GM21576 (cell line): ENCODE measurements around the gene PRKAR1B.

ENCODE experiments used
- ATAC-seq: cut with Tn5 transposase; IDR thresholded peaks from one replicate; pipeline ENCODE4 v1.9.1; 2021; ENCODE audit warnings: mild to moderate bottlenecking, moderate library complexity; ENCODE audit not compliant: unreplicated experiment

The PRKAR1B gene

DNA sequence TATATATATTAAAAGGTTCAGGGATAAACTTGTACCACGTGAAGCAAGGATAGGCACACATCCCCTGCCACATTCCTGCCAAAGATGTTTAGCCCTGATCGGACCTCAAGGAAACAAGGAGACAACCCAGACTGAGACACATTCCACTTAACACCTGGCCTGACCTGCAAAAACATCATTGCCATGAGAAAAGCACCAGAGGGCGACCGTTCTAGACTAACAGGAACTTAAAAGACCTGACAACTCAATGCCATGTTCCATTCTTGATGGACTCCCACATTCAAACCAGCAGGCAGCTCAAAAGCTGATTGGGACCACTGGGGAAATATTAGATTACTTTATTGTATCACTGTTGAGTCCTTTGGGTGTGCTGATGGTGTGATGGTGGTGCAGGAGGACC lies 199.4 kb downstream of the PRKAR1B start:
- ATAC-seq, result no peak

DNA sequence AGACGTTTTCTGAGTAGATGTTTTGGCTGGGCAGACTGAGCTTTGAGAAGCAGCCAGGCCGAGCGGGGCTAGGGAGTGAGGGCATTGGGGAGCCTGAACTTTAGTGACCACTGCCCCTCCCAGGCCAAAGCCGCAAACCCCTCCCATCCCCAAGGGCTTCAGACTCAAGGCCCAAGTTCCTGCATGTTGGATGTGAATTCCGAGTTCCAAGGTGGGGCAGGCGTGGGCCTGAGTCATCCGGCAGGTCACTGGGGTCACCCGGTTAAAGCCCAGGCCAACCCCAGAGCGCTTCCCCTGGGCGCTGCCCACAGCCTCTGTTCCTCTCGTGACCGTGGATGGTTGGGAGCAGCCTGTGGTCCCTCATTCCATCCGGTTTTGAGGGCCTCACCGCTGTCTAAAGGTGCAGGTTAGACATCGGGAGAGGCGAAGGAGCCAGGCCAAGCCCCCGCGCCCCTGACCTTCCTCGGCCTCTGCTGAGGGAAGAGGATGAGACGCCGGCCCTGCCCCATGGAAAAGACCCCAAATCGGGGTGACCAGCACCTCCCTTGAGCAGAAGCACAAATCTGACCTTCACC lies 200.5 kb downstream of the PRKAR1B start:
- ATAC-seq, result no peak

DNA sequence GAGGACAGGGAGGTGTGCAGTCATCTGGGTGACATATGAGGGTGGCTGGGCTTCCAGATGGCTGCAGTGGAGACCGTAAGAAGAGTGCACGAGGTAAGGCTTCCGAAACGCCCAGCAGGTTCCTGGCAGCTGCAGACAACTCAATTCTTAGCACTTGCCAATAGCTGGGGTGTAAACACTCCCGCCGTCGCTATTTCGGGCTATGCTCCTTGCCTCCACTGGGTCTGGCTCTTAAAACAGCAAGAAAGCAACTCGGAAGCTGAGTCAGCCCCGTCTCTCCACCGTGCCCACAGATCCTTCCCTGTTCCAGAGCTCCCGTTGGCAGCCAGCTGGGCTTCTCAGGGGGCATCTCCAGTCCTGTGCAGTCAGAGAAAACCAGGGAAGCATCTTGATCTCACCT lies 201.3 kb downstream of the PRKAR1B start:
- no peak for ATAC-seq

DNA sequence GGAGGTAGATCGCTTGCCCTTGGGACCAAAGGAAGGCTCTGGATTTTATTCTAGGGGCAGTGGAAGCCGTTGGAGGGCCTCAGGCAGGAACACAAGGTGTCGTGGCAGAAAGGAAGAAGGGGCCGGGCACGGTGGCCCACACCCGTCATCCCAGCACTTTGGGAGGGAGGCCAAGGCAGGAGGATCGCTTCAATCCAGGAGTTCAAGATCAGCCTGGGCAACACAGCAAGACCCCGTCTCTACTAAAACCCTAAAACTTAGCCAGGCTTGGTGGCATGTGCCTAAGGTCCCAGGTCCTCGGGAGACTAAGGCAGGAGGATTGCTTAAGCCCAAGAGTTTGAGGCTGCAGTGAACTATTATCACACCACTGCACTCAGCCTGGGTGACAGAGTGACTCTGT lies 202.3 kb downstream of the PRKAR1B start:
- no peak for ATAC-seq

DNA sequence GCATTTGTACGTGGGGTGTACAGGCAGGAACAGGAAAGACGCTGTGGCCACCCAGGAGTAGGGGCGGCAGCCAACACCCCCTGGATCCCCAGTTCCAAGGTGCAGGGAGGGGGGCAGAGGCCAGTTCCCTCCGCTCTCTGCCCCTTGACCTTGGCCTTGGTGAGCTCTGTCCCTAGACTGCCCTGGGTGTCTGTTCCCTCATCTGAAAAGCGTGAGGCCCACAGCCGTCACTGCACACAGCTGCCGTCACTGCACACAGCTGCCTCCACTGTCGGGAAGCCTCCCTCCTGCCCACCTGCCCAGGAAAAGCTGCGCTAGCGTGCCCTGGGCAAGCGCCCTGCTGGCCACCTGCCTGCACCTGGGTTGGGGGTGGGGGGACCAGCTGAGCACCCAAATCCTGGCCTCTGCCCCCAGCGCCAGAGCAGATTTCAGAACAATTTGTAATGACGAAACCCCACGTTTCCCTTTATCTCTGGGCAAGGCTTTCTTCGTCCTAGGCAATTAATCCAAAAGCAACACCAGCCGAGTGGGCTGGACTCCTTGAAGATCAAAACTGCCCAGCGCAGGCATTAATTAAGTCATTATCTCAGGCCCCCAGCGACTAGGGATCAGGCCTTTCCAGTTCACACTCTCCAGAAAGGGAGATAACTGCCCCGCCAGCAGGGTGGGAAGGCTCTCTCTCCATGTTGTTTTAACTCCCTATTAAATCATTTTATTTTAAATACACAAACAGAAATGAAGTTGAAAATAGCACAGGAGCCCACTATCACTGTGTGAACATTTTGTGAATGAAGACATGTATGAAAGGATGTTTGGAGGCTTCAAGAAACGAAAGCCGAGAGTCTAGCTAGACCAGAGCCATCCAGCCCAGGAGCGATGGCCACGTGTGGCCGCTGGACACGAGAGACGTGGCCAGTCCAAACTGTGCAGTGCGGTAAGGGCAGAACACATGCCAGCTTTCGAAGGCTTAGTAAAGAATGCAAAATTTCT lies 203.4 kb downstream of the PRKAR1B start:
- ATAC-seq, result no peak

DNA sequence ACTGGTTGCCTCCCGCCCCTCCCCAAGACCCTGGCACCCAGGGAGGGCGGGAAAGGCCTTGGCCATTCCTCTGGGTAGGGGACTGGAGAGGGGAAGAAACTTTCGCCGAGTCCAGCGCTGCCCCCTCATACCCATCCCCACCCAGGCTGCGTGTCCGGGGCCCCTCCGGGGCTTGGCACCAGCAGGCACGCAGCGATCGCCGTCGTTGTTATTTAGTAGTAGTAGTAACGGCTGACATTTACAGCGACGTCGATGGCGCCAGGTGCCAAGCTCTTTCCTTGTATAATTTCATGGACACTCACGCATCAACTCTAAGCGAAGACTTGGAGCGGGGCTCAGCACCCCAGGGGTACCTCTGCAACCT lies 204.1 kb downstream of the PRKAR1B start:
- ATAC-seq, result no peak

DNA sequence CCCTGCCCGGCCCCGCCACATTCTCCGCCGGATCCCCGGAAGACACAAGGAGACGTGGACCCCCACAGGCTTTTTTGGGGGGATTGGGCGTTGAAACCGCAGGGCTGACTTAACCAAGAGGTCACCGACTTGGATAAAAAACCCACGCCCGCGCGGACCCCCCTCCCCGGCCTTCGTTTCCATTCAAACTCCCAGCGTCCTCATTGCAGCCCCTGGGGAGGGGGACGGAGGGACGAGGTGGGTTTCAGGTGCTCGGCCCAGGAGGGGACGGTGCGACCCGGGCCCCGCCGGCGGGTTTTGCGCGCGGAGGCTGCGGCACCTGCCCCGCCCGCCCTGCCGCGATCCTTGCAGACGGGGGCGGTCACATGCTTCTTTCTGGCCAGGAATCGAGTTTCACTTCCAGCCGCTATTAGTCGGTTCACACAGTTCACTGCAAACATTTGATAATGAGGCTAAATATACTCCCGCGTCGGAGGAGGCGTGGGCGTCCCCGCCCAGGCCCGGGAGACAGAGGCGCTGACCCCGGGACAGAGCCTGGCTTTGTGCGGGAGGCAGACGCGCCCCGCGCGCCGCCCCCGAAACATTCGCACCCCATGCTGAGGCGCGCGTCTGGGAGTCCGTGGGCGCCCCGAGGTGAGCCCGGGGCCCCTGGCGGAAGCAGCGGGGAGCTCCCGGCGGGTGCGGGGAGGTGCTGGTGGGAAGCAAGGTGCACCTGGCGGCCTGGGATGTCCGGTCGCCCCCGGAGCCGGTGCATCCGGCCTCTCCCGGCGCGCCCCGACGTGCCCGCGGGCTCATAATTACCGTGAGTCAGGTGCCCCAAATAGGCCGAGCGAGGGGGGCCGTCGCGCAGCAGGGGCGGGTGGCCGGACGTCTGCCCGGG lies 204.8 kb downstream of the PRKAR1B start:
- ATAC-seq, result peak; percentile 30

DNA sequence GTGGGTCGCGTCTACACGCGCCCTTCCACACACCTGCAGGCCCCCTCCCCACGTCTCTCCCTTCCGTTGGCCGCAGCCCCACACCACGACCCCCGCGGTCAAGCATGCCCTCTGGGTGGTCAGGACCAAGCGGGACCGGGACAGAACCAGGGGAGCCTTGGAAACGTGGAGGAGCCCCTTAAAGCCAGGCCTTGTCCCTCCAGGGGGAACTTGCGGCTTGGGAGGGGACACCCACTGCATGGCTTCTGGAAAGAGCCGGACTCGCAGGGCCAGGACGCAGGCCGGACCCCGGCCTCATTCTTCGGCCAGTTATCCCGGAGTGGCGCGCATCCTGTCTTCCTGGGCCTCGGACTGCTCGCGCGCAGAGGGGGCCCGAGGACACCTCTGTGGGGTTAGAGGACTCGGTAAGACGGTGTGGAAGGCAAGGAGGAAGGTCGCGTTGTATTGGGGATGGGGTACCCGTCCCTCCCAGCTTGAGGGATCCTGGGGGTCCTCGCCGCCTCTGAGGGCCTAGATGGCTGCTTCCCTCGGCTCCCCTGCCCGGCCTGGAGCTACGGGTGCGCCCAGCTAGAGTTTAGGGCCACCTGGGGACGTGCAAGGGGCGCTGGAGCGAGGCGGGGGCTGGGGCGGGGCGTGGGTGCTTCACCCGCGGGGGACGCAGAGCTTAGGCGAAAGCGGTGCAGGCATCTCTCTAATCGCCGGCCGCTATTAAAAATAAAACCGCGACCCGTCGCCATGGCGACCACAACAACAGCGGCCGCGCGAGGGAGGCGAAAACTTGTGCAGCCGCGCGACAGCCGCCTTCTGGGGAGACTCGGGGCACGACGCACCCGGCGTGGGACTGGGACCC lies 205.6 kb downstream of the PRKAR1B start:
- ATAC-seq, result no peak

DNA sequence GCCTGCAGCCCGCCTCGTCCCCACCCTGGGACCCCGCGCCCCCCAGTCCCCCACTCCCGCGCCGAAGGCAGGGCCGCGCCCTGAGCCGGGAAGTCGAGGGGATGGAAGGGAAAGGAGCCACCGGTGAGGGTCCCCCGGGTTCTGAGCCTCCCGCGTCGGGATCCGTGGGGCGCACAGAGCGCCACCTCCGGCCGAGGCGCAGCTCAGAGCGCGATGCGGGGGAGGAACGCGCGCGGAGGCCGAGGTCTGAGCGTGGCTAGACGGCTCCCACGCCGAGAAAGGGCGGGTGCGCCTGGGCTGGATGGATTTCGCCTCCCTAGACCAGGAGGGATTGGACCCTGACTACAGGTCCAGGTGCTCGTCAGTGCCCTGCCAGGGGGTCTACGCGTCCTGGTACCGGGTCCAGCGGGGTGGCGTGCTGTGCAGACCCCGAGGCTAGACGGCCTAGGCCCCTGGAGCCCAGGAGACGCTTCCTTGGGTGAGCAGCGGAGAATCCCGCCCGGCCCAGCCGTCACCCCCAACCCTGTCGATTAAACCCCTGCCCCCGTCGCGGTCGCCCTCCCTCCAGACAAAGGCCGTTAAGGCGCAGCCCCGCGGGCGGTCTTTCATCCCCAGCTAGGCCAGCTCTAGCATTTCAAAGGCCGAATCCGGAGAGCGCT lies 206.4 kb downstream of the PRKAR1B start:
- ATAC-seq, result no peak

DNA sequence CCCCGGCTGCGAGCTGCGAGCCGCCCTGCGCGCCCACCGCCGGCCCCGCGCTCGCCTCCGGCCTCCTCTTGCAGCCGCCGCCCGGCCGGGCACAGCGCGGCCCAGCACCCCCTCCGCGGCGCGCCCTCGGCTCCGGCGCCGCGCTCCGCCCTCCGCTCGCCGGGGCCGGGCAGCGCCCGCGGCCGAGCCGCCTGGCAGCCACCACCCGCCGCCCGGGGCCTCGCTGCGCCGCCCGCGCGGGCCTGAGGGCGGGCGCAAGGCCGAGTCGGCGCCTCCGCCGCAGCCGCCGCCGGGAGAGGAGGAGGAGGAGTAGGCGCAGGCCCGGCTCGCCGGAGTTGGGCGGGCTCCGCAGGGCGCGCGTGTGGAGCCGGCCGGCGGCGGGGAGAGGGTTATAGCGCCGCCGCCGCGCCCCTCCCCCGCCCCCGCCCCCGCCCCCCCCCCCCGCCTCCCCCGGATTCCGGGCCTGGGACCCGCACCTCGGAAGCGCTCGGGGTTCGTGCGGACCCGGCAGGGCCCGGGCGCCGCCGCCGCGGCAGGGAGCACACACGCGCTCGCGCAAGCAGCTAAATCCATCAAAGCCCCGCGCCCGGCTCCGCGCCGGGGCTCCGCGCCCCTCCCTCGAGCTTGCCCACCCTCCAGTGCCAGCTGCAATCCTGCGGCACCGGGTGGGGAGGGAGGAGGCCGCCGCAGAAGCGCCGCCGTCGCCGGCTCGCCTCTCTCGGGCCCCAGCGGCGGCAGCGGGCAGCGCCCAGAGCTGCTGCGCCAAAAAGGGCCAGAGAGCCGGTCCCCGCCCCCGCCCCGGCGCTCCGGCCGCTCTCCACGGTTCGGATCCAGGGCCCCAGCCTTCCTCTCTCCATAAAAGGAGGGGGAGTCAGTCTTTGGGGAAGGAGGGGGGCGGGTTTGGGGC lies 207.3 kb downstream of the PRKAR1B start, which contains the start of gene PDGFA:
TSS of gene PDGFA (minus strand) at position 363 of the 907 bp plus-strand sequence. CDS start 845 bp downstream, outside the sequence.
- no peak for ATAC-seq

DNA sequence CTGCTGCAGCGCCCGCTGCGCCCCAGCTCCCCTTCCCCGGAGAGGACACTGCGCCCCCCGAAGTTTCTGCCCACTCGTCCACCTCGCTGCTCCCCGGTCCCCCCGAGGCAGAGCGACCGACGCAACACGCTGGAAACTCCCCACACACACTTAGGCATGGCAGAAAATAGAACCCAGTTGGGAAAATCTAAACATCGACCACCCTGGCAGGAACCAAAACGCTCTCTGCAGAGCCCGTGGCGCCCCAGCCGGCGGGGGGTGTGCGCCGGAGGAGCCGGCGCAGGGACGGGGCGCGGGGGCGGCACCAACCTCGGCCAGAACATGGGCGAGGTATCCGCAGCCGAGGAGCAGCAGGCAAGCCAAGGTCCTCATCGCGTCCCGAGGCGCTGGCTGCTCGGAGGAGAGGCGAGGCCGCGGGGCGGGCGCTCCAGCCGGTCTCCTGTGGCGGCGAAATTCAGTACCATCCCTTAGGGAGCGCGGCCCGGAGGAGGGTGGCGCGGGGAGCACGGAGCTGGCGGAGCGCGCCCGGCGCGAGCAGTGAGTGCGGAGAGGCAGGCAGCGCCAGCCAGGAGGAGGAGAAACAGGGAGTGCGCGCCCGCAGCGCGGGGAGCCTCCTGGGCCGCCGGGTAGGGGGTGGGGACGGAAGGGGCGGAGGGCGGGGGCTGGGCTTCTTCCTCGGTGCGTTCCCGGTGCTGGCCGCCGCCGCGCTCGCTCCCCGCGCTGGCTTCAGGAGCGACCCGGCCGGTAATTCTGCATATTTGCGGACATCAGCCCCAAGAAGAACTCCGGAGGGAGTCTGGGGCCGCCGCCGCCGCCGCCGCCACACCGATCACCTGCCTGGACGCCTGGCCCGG lies 208.2 kb downstream of the PRKAR1B start:
- ATAC-seq, result no peak

DNA sequence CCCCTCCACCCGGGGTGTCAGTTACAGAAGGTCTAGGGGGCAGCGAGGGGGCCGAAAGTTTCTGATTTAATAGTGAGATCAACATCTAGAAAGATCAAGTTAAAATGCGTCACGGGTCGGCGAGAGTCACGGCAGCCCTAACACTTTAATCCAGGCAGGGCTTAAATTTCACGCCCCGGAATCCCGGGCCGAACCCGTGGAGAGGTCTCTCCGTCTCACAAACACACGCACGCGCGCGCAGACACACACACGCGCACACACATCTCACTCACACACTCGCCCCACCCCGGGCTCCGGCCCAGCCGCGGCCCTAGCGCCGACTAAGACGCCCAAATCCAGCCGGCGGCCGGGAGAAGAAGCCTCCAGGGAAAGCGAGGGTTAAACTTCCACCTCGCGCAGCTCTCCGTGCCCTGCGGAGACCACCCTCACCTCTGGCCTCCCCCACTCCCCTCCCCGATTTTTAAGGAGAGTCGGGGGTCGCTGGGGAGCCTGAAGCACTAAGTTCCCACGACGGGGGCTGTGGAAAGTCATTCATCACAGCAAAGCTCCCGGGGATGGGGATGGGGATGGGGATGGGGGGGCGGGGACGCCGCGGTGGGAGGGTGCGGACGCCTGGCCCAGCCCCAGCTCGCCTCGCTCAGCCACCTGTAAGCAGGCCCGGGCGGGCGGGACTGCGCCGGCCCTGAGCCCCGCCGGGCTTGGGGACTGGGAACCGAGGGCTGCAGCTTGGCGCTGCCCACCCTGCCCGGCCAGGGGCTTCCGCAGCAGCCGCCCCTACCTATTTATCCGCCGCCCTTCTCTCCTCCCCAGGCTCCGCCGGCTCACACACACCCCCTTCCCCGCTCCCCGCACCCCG lies 209.1 kb downstream of the PRKAR1B start:
- no peak for ATAC-seq

DNA sequence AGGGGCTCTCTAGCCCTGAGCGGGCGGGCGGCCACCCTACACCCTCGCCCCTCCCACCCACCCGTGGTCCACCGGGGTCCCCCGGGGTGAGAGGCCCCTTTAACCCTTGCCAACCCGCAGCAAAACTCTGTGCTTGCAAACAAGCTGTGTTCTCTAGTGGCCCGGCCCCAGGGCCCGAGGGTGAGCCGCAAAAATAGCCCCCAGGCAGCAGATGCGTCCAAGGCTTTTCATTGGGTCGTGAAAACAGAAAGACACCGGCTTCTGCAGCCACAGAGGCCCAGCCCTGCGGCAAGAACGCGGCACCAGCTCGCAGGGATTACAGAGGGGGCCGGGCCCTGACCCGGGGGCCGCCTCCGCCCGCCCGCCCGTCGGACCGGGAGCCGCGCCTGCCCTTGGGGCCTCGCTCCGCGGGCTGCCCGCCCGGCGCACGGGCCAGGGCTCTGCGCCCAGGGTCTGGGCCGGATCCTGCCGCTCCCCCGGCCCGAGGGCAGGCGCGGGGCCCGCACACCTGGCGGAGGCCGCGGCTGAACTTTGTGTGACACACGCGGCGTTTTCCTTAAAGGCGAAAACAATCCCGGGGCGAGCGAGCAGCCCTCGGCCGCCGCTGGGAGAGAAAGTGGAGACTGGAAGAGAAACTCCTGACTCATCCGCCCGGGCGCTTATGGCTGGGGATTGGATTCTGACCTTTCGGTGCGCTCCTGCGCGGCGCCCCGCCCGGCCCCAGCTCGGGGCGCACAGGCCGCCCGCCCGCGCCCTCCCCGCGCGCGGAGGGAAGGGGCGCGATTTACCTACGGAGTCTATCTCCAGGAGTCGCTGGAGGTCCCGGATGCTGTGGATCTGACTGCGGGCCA lies 210.2 kb downstream of the PRKAR1B start:
- no peak for ATAC-seq

DNA sequence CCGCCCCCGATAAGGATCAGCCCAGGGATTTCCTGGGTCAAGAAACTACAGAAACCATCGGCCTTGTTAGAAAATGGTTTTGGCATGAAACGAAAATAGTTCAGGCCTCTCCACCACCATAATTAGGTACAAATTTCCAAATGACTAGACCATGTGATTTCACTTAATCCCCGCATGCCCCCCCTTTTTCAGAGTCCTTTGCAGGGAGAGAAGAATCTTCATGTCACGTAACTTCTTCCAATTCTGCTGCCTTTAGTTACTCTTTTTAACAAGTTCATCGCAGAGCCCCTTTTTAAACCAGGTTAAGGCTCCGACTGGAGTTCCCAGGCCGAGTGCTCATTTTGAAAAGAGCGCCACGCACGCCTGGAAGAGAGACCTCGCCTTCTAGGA lies 210.9 kb downstream of the PRKAR1B start:
- ATAC-seq, result no peak

DNA sequence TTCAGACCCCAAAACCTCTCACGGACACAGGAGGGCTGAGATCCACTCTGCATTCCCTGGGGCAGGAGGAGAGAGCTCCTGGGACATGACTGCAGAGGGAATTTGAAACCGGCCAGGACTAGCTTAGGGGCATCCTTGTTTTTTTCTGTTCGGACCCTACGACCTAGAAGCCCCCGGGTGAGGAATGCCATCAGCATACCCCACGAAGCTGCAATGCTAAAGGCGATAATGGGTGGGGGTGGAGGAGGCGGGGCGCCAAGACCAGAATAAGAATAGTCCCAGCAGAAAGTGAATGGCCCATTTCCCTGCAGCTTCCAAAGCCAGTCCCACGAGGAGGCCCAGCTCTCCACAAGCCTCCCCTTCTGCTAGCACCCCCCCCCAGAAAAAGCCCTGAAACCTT lies 211.5 kb downstream of the PRKAR1B start:
- ATAC-seq, result no peak
